Neuronal stem cell (in vitro differentiated cells): Measurements from ENCODE around the gene HDGF.

Experiments used
- DNase-seq: peaks from one replicate; pipeline ENCODE4 v3.0.0-alpha.2; 2013; ENCODE audit warnings: low spot score
- H2AFZ ChIP-seq: one replicate; pipeline ENCODE4 v1.6.1; 2013; ENCODE audit warnings: mild to moderate bottlenecking, low read length, inconsistent platforms
- H2AK5ac ChIP-seq: 2 replicates; pipeline ENCODE4 v1.6.1; 2013; ENCODE audit warnings: low read depth, mild to moderate bottlenecking, inconsistent platforms, low read length, moderate library complexity, mixed read lengths
- H2BK120ac ChIP-seq: 2 replicates; pipeline ENCODE4 v1.6.1; 2013; ENCODE audit warnings: low read depth, mild to moderate bottlenecking, inconsistent platforms, low read length, moderate library complexity, mixed read lengths
- H2BK12ac ChIP-seq: one replicate; pipeline ENCODE4 v1.6.1; 2013; ENCODE audit warnings: low read length, inconsistent platforms
- H2BK15ac ChIP-seq: 2 replicates; pipeline ENCODE4 v1.6.1; 2013; ENCODE audit warnings: mild to moderate bottlenecking, low read length, inconsistent platforms, mixed read lengths
- H2BK5ac ChIP-seq: one replicate; pipeline ENCODE4 v1.6.1; 2013; ENCODE audit warnings: inconsistent platforms, mild to moderate bottlenecking, low read length, moderate library complexity
- H3K14ac ChIP-seq: one replicate; pipeline ENCODE4 v1.6.1; 2013; ENCODE audit warnings: low read length, inconsistent platforms
- H3K18ac ChIP-seq: 2 replicates; pipeline ENCODE4 v1.6.1; 2013; ENCODE audit warnings: low read length, inconsistent platforms
- H3K23ac ChIP-seq: 2 replicates; pipeline ENCODE4 v1.6.1; 2013; ENCODE audit warnings: low read depth, mild to moderate bottlenecking, mixed read lengths, low read length, inconsistent platforms; ENCODE audit not compliant: poor library complexity
- H3K27ac ChIP-seq: replicated peaks from 3 replicates; pipeline ENCODE4 v1.5.1; 2013; ENCODE audit warnings: low read length, inconsistent platforms
- H3K27me3 ChIP-seq, 3 experiments: 2 replicates each; pipeline ENCODE4 v1.6.1; 2013; ENCODE audit warnings: low read length in 3 of 3, mild to moderate bottlenecking in 2 of 3, inconsistent platforms in 1 of 3, low read depth in 1 of 3, mixed read lengths in 1 of 3, moderate library complexity in 1 of 3; ENCODE audit not compliant: control insufficient read depth in 3 of 3, insufficient read depth in 3 of 3
- H3K36me3 ChIP-seq, 2 donors: replicated peaks in 1 of 2; 2 replicates each; pipeline ENCODE4 v1.6.1; 2013; ENCODE audit warnings: low read length in 2 of 2; ENCODE audit not compliant: control insufficient read depth in 2 of 2, insufficient read depth in 2 of 2
- H3K4ac ChIP-seq: 2 replicates; pipeline ENCODE4 v1.6.1; 2013; ENCODE audit warnings: inconsistent platforms, mild to moderate bottlenecking, low read length, moderate library complexity
- H3K4me1 ChIP-seq, 2 donors: 1 replicate in 1 of 2; 2 replicates in 1 of 2; pipeline ENCODE4 v1.6.1; 2013; ENCODE audit warnings: low read length in 2 of 2, low read depth in 1 of 2; ENCODE audit not compliant: control insufficient read depth in 2 of 2, insufficient read depth in 1 of 2
- H3K4me2 ChIP-seq: one replicate; pipeline ENCODE4 v1.6.1; 2013; ENCODE audit warnings: mild to moderate bottlenecking, low read length, inconsistent platforms; ENCODE audit not compliant: insufficient read depth, poor library complexity, severe bottlenecking
- H3K4me3 ChIP-seq, 2 donors: 2 replicates each; pipeline ENCODE4 v1.5.1; 2013; ENCODE audit warnings: low read length in 2 of 2, mild to moderate bottlenecking in 2 of 2, inconsistent platforms in 1 of 2, moderate library complexity in 1 of 2
- H3K79me1 ChIP-seq: one replicate; pipeline ENCODE4 v1.6.1; 2013; ENCODE audit warnings: low read depth, mild to moderate bottlenecking, inconsistent platforms, low read length, moderate library complexity
- H3K9ac ChIP-seq: one replicate; pipeline ENCODE4 v1.6.1; 2013; ENCODE audit warnings: mild to moderate bottlenecking, low read depth, low read length, inconsistent platforms; ENCODE audit not compliant: poor library complexity
- H3K9me3 ChIP-seq, 2 donors: replicated peaks in 1 of 2; 2 replicates each; pipeline versions ENCODE3 to v1.6.1; 2013; ENCODE audit warnings: low read length in 2 of 2, mild to moderate bottlenecking in 2 of 2, inconsistent platforms in 1 of 2, low read depth in 1 of 2, mixed read lengths in 1 of 2, moderate library complexity in 1 of 2; ENCODE audit not compliant: control insufficient read depth in 2 of 2, insufficient read depth in 1 of 2
- H4K8ac ChIP-seq: one replicate; pipeline ENCODE4 v1.6.1; 2013; ENCODE audit warnings: low read depth, mild to moderate bottlenecking, inconsistent platforms, low read length, moderate library complexity
- H4K91ac ChIP-seq: one replicate; pipeline ENCODE4 v1.6.1; 2013; ENCODE audit warnings: low read length, low read depth, mild to moderate bottlenecking, inconsistent platforms; ENCODE audit not compliant: poor library complexity
- WGBS, 2 donors: extraction: QIAGEN DNeasy Blood & Tissue Kit; methylation state at CpG; one replicate each; pipeline ENCODE4 v1.1.7; 2013; ENCODE audit warnings: missing lambda C conversion rate in 2 of 2, mixed read lengths in 1 of 2; ENCODE audit not compliant: insufficient read length in 2 of 2, insufficient replicate concordance in 1 of 2; ENCODE audit errors: extremely low coverage in 2 of 2; 5-methylcytosine and 5-hydroxymethylcytosine counted together

Gene HDGF

GRCh38 chr1:156746406-156746727, 5.1 kb downstream of the HDGF start:
- Histone ChIP-seq H4K91ac (no peak overlapping the region), H3K36me3 (peaks cover 24 to 59% of the 10 kb centered on the region in 2 donors), H3K4ac (no peak overlapping the region), H2AK5ac (peak overlapping the region; percentile 42), H3K9me3 (no peaks in the 10 kb centered on the region), H3K18ac (peak overlapping the region; percentile 94), H2BK5ac (peak overlapping the region; percentile 100), H4K8ac (no peak overlapping the region), H3K27ac (peak overlapping the region; percentile 100), H2AFZ (no peak overlapping the region), H3K27me3 (no peaks in the 10 kb centered on the region), H2BK15ac (no peak overlapping the region), H3K4me1 (peaks cover 35 to 46% of the 10 kb centered on the region in 2 donors), H3K9ac (no peak overlapping the region), H3K4me3 (peak overlapping the region in 1 of 2 donors; percentile 59), H3K23ac (peak overlapping the region; percentile 26), H3K14ac (no peak overlapping the region), H2BK120ac (no peak overlapping the region), H2BK12ac (no peak overlapping the region), H3K79me1 (peaks cover 7% of the 10 kb centered on the region), H3K4me2 (peak overlapping the region; percentile 74)
- no CpG with 5 or more reads among the region's 9 CpGs for WGBS, 2 donors
- DNase-seq = no peak

GRCh38 chr1:156745881-156746280, 5.6 kb downstream of the HDGF start:
- Histone ChIP-seq H3K4ac (no peak overlapping the region), H3K27me3 (no peaks in the 10 kb centered on the region), H3K4me1 (peaks cover 36 to 47% of the 10 kb centered on the region in 2 donors), H3K36me3 (peaks cover 24 to 59% of the 10 kb centered on the region in 2 donors), H3K4me3 (peak overlapping the region in 1 of 2 donors; percentile 59), H3K18ac (peak overlapping the region; percentile 94), H2BK120ac (no peak overlapping the region), H3K23ac (no peak overlapping the region), H3K9me3 (no peaks in the 10 kb centered on the region), H2AK5ac (peak overlapping the region; percentile 42), H2BK5ac (peak overlapping the region; percentile 100), H2BK15ac (no peak overlapping the region), H3K14ac (no peak overlapping the region), H3K27ac (peak overlapping the region; percentile 100), H4K91ac (no peak overlapping the region), H4K8ac (no peak overlapping the region), H3K9ac (no peak overlapping the region), H3K4me2 (peak overlapping the region; percentile 74), H2AFZ (no peak overlapping the region), H3K79me1 (peaks cover 7% of the 10 kb centered on the region), H2BK12ac (no peak overlapping the region)
- no CpG with 5 or more reads among the region's 3 CpGs for WGBS, 2 donors
- DNase-seq = no peak

- H3K79me1 ChIP-seq = peaks cover 7% of the 10 kb centered on the region
- no peaks in the 10 kb centered on the region for H3K9me3 ChIP-seq
- H2BK12ac ChIP-seq = no peak overlapping the region
- H3K36me3 ChIP-seq = peaks cover 24 to 57% of the 10 kb centered on the region in 2 donors
- H3K9ac ChIP-seq = peak overlapping the region; percentile 52
- H3K4me3 ChIP-seq = no peak overlapping the region
- H3K4me1 ChIP-seq = peaks cover 38 to 52% of the 10 kb centered on the region in 2 donors
- no peak overlapping the region for H3K23ac ChIP-seq
- H2BK5ac ChIP-seq = no peak overlapping the region
- DNase-seq = no peak
- H4K8ac ChIP-seq = no peak overlapping the region
- no peak overlapping the region for H3K4ac ChIP-seq
- peak overlapping the region; percentile 18 for H3K27ac ChIP-seq
- H3K4me2 ChIP-seq = no peak overlapping the region
- WGBS, 2 donors = no CpG with 5 or more reads among the region's 14 CpGs
- H2BK120ac ChIP-seq = no peak overlapping the region
- H2BK15ac ChIP-seq = no peak overlapping the region
- no peaks in the 10 kb centered on the region for H3K27me3 ChIP-seq
- H2AK5ac ChIP-seq = peak overlapping the region; percentile 0
- no peak overlapping the region for H4K91ac ChIP-seq
- no peak overlapping the region for H3K14ac ChIP-seq
- H3K18ac ChIP-seq = no peak overlapping the region
- H2AFZ ChIP-seq = no peak overlapping the region
These were observed 6.6 kb downstream of the HDGF start for GRCh38 chr1:156744786-156745419.

DNA sequence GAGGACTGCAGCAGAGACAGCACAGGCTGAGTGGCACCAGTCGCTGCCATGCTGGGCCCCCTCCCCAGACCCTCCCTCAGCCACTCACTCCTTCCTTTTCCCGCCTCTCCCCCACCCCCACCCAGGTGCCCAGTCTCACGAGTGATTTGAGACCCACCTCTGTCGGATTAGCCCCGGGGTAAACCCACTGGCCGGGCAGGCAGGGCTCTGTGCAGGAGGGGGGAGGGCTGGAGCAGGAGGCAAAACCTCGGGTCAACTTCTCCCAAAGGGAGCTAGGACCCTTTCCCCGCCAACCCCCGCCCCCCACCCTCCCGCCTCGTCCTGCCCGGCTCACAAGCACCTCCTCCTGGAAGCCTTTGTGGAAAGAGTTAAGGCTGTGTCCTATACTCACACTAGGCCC, 7.1 kb downstream of the HDGF start:
- no peak for DNase-seq
- Histone ChIP-seq H3K79me1 (peaks cover 7% of the 10 kb centered on the region), H2BK120ac (no peak overlapping the region), H3K9ac (no peak overlapping the region), H3K14ac (no peak overlapping the region), H3K27me3 (no peaks in the 10 kb centered on the region), H2BK5ac (no peak overlapping the region), H4K8ac (no peak overlapping the region), H2BK12ac (no peak overlapping the region), H2AK5ac (no peak overlapping the region), H3K4ac (no peak overlapping the region), H2BK15ac (no peak overlapping the region), H4K91ac (no peak overlapping the region), H3K27ac (no peak overlapping the region), H3K36me3 (peaks cover 24 to 52% of the 10 kb centered on the region in 2 donors), H3K4me2 (no peak overlapping the region), H3K4me3 (no peak overlapping the region), H3K9me3 (no peaks in the 10 kb centered on the region), H2AFZ (no peak overlapping the region), H3K23ac (no peak overlapping the region), H3K4me1 (peaks cover 34 to 46% of the 10 kb centered on the region in 2 donors), H3K18ac (no peak overlapping the region)
- WGBS, 2 donors = no CpG with 5 or more reads among the region's 12 CpGs
